Epithelial cell of esophagus (primary cell): Measurements from ENCODE around the gene CXCL11.

Experiments
- DNase-seq: peaks from one replicate; pipeline ENCODE4 v3.0.0; 2010; ENCODE audit warnings: low read depth
- H3K4me3 ChIP-seq: 2 replicates; pipeline ENCODE4 v1.5.1; 2011; ENCODE audit warnings: mild to moderate bottlenecking, low read length, control low read depth
- TF ChIP-seq, protein P1 (sequence below): IDR thresholded peaks from 2 replicates; pipeline ENCODE4 v1.5.1; 2011; ENCODE audit warnings: low read depth, mild to moderate bottlenecking, low read length, control low read depth, inconsistent platforms; ENCODE audit not compliant: insufficient read depth; ENCODE audit errors: missing control alignments

CXCL11 gene

DNA sequence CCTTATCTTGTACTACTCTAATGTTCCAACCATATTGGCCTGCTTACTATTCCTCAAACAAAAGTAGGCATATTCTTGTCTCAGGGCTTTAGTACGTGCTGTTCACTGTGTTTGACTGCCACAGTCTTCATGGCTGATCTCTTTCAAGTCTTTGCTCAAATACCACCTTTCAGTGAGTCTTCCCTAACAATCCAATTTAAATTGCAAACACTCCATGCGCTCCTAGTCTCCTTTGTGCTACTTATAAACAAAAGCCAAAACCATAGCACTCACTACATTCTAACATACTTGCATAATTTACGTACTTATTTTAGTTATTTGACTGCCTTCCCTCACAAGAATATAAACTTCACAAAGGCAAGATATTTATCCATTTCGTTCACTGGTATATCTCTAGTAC lies 36.9 kb upstream of the CXCL11 start:
- DNase-seq: no peak
- no peak overlapping the region for H3K4me3 ChIP-seq
- TF ChIP-seq, protein P1, sequence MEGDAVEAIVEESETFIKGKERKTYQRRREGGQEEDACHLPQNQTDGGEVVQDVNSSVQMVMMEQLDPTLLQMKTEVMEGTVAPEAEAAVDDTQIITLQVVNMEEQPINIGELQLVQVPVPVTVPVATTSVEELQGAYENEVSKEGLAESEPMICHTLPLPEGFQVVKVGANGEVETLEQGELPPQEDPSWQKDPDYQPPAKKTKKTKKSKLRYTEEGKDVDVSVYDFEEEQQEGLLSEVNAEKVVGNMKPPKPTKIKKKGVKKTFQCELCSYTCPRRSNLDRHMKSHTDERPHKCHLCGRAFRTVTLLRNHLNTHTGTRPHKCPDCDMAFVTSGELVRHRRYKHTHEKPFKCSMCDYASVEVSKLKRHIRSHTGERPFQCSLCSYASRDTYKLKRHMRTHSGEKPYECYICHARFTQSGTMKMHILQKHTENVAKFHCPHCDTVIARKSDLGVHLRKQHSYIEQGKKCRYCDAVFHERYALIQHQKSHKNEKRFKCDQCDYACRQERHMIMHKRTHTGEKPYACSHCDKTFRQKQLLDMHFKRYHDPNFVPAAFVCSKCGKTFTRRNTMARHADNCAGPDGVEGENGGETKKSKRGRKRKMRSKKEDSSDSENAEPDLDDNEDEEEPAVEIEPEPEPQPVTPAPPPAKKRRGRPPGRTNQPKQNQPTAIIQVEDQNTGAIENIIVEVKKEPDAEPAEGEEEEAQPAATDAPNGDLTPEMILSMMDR: no peak

DNA sequence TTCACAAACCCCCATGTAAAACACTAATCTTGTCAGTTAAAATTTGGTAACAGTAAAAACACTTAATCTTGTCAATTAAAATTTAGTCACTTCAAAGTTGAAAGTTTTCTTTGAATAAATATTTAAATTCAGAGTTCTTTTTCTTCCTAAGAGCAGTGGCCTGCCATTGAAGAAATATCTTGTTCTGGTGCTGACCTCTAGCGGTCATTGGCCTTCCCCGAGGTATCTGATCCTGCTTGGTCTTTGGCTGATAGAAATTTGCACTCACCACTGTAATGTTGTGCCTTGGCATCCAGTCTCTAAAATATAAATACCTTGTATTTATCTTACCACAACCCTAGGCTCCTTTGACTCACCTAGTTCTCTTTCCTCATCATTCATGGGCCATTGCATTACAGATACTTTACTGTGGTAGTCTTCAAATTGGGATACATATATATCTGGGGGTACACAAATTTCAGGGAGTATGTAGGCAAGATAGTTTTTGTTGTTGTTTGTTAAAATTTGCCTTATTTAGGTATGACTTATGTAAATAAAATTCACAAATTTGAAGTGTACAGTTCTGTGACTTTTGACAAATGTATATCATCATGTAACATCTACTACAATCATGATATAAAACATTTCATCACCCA lies 31.9 kb upstream of the CXCL11 start:
- peak; percentile 79 for DNase-seq
- TF ChIP-seq, protein P1: peak; percentile 92
- H3K4me3 ChIP-seq: no peak overlapping the region

DNA sequence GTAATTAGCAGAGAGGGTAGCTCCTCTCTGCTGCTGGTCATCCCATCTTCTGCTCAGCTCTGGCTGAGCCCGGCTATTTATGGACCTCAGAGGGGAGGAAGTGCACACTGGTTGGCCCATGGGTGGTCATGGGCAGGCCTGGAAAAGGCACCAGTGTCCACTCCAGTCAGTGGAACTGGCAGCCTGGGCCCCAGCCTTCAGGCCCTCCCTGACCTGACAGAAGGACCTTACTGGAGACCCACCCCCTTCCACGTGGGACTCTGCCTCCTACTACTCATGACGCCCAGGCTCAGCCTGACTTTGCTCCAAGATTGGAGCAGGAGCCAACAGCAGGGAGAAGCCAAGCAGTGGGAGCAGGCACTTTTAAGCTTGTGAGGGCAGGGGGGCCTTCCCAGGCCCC lies 30.7 kb upstream of the CXCL11 start:
- TF ChIP-seq, protein P1: no peak
- DNase-seq: no peak
- H3K4me3 ChIP-seq: no peak overlapping the region

DNA sequence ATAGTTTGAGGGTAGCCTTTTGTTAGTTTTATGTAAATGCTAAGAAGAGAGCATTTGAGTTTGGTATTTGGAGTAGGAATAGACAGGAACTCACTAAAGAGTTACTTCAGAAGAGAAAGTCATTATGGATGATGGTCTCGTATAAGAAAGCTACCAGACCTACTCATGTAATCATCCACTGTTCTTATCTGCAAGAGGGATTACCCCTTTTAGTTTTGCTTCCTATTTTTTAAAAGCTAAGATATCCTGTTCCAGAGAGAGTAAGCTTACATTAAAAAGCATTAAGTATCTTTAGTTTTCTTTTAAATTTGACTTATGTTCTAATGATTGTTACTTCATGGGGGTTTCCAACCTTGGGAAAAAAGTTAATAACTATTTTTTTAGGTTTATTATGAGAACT lies 26.1 kb upstream of the CXCL11 start:
- TF ChIP-seq, protein P1: no peak
- H3K4me3 ChIP-seq: no peak overlapping the region
- no peak for DNase-seq

DNA sequence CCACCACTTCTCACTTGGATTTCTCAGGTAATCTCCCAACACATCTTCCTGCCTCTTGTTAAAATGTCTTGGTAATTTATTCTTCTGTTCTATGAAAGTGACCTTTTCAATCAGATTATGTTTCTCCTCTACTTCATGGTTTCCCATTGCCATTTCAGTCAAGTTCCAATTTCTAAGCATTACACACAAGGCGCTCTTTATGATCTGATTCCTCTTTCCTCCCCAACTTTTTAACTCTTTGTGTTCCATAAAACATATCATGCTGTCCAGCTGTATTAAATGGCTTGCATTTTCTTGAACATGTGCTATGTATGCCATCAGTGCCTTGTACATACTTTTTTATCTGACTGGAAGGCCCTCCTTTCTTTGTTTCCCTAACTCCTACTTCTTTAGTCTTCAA lies 25.6 kb upstream of the CXCL11 start:
- TF ChIP-seq, protein P1: no peak
- H3K4me3 ChIP-seq: no peak overlapping the region
- DNase-seq: no peak

DNA sequence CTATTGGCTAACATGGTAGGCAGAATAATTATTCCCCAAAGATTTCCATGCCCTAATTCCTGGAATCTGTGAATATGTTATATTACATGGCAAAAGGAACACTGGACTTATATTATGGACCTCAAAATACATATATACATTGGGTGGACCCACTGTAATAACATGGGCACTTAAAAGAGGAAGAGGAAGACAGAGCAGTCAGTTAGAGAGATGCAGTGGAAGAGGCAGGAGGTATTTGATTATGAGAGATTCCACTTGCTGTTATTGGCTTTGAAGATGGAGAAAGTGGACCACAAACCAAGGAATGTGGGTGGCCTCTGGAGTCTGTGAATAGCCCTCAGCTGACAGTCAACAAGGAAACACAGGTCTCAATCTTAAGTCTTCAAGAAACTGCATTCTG lies 24.6 kb upstream of the CXCL11 start:
- TF ChIP-seq, protein P1: no peak
- no peak overlapping the region for H3K4me3 ChIP-seq
- DNase-seq: no peak

DNA sequence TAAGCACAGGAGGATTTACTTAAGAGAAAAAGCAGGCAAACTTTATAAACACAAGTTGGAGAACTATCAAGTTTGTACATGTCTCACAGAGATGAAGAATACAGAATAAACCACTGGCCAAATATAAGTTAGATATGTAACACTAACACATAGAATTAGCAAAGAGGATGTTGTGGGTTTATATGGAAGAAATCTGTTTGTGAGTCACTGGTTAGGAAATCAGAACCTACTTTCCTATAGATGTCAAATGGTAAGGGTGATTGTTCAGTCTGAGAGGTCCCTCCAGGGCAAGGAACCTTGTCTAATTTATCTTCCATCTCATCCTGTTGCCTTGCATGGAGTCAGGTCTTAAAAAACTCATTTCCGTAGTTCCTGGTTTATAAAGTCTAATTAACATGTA lies 23.9 kb upstream of the CXCL11 start:
- no peak overlapping the region for H3K4me3 ChIP-seq
- TF ChIP-seq, protein P1: no peak
- peak; percentile 91 for DNase-seq
